HG03060 (cell line): ENCODE measurements around the gene LRRFIP1.
"Not testable (repeated sequence)": the region's sequence is repeated elsewhere in the genome, so short reads cannot be mapped to it uniquely, and the experiment has no call there.

Experiments used
- ATAC-seq: cut with Tn5 transposase; IDR thresholded peaks from one replicate; pipeline ENCODE4 v1.9.1; 2021; ENCODE audit warnings: low read depth, moderate number of reproducible peaks; ENCODE audit not compliant: unreplicated experiment

LRRFIP1 gene

DNA sequence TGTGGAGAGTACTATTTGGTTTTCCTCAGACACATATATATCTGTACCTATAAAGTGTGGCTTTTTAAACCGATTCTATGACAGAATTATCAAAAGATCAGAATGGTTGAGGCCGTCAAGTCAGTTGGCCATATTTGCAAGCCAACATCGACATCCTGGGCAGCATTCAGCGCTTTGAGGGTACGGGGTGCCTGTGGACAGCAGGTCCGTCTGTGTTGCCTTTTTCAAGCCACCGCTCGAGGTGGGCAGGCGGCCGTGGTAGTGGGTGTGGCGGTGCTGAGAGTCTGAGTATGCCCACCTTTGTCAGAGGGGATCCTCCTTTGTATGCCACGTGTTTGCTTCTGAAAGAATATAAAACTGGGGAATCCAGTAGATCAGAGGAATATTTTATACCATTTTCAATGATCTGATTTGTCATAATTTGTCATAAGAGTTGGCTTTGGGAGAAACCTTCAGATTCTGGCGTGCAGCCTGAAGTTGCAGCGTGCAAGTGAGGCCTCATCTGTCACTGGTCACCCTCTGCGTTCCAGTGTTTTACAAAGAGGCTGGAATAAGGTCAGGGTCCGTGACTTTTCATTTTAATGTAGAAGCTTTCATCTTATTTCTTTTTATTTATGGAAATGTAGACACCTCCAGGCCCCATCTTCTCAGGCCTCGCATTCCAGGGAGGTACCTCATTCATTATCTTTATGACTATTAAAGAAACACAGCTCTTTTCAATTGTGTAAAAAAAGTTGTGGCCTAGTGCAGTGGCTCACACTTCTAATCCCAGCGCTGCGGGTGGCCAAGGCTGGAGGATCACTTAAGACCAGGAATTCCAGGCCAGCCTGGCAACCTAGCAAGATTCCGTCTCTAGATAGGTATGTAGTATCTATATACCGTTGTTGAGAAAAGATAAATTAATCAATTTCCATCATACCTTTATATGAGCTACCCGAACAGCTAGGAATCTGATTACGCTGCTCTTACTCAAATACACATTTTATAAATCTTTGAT, 133.4 kb downstream of the LRRFIP1 start:
- no peak for ATAC-seq

DNA sequence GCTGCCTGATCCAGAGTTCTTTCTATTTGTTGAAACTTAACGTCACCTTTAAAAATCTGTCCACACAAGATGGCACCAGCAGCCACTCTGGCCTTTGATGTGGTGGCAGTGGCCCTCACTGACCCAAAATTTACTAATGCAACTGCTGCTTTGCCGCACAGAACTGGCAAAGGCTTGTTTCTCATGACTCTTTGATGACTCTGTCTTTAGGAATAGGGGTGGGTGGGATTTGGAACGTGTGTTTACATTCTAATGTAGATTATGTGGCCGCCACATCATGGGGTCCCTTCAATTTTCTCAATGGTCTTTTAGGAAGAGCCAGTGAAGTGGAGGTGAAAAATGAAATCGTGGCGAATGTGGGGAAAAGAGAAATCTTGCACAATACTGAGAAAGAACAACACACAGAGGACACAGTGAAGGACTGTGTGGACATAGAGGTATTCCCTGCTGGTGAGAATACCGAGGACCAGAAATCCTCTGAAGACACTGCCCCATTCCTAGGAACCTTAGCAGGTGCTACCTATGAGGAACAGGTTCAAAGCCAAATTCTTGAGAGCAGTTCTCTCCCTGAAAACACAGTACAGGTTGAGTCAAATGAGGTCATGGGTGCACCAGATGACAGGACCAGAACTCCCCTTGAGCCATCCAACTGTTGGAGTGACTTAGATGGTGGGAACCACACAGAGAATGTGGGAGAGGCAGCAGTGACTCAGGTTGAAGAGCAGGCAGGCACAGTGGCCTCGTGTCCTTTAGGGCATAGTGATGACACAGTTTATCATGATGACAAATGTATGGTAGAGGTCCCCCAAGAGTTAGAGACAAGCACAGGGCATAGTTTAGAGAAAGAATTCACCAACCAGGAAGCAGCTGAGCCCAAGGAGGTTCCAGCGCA, 135.2 kb downstream of the LRRFIP1 start:
- ATAC-seq, result not testable (repeated sequence)

DNA sequence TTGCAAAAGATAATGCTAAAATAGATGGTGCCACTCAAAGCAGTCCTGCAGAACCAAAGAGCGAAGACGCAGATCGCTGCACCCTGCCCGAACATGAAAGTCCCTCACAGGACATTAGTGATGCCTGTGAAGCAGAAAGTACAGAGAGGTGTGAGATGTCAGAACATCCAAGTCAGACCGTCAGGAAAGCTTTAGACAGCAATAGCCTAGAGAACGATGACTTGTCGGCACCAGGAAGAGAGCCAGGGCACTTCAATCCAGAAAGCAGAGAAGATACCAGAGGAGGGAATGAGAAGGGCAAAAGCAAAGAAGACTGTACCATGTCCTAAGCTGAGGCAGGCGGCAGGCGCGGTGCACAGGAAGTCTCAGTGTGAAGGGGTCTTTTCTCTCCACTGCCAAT, 136.4 kb downstream of the LRRFIP1 start:
- no peak for ATAC-seq

DNA sequence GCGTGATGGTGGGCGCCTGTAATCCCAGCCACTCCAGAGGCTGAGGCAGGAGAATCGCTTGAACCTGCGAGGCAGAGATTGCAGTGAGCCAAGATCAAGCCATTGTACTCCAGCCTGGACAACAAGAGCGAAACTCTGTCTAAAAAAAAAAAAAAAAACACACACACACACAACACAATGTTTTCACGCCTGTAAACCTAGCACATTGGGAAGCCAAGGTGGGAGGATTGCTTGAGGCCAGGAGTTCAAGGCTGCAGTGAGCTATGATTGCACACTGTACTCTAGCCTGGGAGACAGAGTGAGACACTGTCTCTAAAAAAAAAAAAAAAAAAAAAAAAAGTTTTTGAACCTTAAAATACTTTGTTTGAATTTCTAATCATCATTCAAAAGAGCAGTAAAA, 137.7 kb downstream of the LRRFIP1 start:
- not testable (repeated sequence) for ATAC-seq

DNA sequence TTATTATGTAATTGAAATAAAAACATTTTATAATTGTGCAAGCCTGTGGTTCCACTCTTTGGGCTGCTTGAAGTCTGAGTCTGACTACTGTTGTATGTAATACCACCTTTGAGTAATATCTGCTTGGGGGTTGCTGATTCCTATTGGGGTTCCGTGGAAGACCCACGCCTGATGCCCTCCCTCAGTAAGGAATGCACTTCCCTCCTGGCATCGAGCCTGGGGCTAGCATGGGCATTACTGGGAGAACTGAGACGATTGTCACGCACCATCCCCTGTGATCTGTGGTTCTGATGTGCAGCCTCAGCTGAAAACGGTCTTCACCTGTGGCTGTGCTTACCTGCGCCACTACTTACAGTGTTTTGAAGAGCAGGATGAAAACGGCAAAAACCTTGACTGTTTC, 138.5 kb downstream of the LRRFIP1 start:
- ATAC-seq, result no peak

DNA sequence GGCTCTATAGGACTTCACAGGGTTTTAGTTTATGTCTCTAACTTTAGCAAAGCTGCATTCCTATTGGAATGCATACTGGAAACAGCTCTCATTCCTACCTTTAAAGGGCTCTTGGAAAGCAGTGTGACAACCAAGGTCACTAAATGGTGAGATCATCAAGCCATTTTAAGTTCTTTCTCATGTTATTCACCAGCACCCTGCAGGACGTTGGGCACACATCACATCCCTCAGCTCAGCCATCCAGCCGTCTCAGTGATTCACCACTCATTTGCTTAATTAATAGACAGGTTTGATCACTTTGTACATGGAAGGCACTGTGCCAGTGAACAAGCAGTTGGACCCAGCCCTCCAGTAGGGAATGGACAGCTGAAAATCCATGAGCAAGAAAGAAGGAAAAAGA, 139.0 kb downstream of the LRRFIP1 start:
- no peak for ATAC-seq

DNA sequence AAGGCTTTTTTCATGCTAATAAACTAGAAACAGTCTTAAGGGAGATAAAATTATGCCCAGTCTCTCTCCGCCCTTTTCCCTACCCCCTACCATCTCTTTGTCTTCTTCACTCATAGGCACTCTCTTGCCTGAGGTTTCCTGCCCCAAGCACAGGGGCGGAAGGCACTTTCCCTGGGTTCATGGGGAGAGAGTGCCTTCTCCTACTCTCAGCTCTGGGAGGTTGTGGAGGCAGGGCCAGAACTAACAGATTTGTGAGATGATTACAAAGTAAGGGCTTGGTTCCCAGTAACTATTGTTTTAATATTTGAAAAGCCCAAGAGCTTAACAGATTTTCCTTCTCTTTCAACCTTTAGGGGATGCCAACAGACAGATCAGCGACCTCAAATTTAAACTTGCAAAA, 145.1 kb downstream of the LRRFIP1 start:
- no peak for ATAC-seq

DNA sequence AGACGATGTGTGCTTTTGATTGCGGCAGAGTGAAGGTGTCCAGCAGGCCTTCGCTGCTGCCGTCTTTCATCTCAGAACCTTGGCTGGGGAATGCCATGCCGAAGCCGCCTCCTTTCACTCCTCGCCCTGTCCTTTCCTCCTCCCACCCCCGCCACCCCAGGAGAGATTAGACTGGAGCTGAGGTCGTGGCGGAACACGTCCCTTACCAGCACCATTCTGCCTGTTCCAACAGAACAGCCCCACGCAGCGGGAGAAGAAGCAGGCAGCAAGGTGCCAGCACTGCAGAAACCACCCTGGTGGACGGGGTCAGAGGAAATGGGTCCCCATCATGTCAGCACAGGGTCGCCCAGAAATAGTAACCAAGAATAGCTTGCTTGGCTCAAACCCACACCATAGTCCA, 146.4 kb downstream of the LRRFIP1 start:
- no peak for ATAC-seq

DNA sequence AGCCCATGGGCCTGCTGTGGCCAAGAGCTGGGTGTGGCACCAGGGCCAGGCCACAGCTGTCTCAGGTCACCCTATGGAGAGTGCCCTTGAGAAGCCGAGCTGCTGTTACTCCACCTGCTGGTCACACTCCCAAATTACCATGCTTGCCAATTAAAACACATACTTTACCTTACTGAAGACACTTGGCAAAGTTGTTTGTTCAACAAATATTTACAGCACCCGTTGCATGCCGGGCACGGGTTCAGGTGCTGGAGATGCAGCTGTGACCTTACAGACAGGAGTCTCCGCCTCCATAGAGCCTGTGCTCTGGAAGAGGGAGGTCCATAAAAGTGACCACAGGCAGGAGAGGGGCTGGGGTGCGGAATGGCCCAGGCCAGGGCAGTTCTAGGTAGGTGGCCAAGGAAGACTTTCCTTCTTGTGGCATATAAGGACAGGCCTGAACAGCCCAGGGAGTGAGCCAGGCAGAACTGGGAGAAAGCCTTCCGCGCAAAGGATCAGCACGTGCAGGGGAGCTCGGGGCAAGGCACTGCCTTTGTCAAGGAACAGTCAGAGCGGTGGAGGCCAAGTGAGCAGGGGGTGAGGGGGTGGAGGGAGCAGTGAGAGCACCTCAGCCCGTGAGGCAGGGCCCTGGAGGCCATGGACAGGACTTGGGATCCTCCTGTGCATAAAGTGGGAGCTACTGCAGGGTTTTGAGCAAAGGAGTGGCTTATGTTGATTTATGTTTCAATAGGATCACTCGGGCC, 147.6 kb downstream of the LRRFIP1 start:
- ATAC-seq, result no peak

DNA sequence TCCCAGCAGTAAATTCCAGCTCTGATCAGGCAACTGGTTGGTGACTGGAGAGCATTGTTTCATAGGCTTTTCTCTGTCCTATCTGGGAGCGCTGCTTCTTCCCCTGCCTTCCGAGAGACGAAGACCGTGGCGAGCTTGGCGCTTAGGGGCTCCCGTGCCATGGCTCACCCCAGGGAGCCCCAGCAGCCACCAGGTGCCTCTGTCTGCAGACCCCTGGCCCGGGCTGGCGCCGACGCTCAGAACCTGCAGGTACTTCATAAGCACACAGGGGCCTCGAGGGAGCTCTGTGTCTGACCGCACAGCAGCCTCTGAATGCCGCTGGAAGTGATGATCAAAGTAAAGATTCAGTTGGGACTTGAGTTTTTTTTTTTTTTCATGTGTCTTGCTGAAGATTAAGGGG, 152.1 kb downstream of the LRRFIP1 start:
- ATAC-seq, result no peak

DNA sequence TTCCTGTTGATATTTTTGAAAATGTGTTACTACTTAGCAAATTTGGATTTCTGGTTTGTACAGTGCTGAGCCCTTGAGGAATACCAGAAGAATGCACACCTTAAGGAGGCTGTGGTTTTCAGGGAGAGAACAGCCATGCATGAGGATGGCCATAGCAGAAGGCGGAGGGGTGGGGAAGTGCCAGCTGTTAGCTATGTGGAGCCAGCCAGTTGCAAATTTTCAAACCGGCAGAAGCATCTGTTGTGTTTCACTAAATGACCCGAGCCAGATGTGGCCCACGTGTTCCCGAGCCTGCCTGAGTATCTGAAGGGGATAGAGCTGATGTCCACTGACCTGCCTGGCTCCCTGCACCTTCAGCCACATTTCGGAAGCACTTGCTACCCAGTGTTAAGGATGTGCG, 154.8 kb downstream of the LRRFIP1 start:
- ATAC-seq, result no peak

DNA sequence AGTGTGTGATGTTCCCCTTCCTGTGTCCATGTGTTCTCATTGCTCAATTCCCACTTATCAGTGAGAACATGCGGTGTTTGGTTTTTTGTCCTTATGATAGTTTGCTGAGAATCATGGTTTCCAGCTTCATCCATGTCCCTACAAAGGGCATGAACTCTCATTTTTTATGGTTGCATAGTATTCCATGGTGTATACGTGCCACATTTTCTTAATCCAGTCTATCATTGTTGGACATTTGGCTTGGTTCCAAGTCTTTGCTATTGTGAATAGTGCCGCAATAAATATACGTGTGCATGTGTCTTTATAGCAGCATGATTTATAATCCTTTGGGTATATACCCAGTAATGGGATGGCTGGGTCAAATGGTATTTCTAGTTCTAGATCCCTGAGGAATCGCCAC, 156.3 kb downstream of the LRRFIP1 start:
- not testable (repeated sequence) for ATAC-seq

DNA sequence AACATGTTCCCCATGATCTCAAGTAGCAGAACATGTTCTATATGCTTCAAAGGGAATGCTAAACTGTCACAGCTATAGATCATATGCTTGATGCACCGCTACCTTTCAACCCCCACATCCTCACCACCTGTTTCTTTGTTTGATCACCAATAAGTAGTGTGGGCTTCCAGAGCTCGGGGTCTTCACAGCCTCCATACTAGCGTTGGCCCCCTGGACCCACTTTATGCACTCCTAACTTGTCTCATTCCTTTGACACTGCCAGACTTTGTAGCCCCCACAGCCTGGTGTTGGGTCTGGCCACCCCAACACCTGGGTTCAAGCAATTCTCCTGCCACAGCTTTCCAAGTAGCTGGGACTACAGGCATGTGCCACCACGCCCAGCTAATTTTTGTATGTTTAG, 159.5 kb downstream of the LRRFIP1 start:
- ATAC-seq, result no peak

DNA sequence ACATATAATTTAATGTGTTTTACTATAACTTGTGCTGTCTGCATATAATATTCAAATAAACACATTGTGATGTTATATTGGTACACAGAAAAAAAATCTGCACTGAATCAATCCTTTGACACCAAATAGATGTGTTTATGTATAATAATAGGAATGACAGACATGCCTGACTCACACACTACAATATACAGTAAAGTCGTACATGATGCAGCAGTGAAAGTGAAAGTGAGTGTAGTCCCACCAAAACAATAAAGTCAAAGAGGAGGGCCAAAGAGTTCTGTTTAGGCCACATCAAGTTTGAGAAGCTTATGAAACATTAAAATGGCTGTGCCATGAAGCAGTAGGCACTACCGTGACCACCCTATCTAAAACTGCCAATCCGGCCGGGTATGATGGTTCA, 163.0 kb downstream of the LRRFIP1 start:
- ATAC-seq, result no peak

DNA sequence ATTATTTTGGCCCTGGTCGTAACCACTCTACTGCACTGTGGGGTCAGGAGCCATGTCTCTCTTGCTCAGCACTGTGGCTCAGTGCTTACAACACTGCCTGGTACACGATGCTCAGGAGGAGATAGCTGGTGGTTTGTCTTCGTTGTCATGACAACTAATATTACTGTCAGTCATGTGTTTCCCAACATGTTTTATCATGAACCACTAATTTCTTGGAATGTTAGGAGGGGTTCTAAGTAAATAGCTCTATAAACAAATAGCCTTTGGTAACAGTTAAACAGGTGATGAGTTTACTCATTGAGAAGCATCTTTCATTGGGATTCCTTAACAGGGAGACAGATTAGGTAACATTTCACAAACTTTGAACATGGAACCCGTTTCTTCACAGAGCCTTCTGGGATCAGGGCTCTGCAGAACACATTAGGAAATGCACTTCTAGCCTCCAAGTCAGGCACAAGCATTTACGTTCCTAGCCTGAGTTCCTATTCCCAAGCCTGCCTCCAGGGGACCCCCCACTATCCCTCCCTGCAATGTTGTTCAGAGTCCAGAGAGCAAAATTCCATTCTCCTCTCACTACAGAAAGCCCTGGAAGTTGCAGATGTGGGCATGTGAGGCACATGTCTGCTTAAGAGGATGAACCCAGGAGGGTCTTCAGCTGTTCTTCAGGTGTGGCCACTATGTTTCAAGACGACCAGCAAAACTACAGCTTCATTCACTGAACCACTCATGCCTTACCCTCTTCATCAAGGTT, 164.8 kb downstream of the LRRFIP1 start:
- ATAC-seq, result no peak

DNA sequence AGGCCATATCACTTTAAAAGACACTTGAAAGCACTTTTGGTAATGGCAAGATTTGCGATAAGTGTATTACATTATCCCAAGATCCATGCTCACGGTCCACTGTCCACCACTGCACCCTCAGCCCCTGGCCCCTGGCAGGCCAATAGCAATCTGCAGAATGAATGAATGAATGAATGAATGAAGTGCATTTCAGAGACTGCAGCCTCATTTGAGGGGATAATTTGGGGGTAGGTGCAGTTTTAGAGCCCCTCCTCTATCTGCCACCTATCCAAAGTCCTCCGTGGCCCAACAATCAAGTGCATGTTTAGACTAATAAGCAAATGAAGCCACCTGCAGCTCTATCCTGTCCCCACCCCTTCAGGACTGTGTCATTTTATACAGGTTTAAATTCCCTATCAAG, 169.9 kb downstream of the LRRFIP1 start:
- ATAC-seq, result no peak

DNA sequence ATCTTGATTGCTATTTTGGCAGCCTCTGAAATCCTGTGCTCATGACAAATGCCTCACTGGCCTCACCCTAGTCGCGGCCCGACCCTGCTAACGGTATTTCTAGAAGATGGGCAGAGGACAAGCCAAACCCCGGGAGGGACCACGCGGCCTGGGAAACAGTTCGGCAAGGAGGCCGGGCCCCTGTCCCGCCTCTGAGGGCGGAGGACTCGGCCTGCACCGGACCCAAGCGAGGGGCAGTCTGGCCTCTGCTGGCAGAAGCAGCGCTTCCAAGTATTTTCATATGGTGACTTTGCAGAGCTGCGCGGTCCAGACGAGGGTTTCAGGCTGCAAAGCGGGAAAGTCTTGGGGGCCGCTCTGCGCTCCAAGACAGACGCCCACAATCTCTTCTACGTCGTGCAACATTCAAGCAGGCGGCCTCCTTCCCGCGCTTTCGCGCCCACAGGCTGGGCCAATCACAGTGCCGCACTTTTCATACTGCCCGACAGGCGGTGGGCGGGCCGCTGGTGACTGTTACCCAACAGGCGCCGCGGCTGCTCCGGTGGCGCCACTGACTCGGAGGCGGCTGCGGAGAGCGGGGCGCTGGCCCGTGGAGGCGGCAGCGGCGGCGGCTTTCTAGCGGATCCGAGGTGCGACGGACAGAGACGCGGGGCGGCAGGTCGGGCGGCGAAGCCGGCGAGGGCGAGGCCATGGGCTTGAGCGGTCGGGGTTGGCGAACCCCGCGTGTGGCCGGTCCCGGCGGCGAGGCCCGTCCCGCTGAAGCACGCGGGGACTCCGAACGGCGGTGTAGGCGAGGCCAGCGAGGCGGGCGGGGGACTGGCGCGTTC, 171.1 kb downstream of the LRRFIP1 start, which contains the start of gene RBM44:
Gene RBM44 (plus strand): TSS at position 544 of the 824 bp plus-strand sequence. CDS start 14,831 bp downstream, outside the sequence.
- no peak for ATAC-seq

DNA sequence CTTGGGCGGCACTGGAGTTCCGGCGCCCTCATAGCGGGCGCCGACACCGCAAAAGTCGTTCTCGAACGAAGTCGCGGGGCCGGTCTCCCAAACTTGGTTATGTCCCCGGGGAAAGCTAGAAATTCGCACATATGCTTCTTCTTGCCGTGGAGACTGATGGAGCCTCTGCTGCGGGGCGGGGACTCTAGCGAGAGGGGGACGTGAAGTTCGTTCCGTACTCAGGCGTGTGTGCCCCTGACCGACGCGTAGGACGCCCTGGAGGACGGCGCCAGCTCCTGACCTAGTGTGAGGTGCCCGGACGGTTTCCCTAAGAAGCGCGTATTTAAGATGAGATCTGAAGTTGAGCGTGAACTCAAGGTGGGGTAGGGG, 171.7 kb downstream of the LRRFIP1 start:
- no peak for ATAC-seq

DNA sequence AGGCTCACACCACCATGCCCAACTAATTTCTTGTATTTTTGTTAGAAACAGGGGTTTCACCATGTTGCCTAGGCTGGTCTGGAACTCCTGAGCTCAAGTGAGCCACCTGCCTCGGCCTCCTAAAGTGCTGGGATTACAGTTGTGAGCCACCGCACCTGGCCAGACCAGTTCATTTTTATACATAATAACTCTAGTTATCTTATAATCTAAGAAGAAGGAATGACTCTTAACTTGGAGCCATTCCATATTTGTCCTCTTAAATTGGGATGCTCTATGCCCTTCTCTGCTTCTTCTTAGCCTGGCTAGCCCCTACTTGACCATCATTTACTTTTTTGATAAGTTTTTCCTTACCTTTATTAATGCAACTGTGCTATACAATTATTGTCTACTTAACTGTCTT, 174.1 kb downstream of the LRRFIP1 start:
- no peak for ATAC-seq
